ENCODE results near the gene ZBTB7C. TPM values are rescaled to one million over a fixed set of nuclear protein-coding genes. Genes with fewer than 3 reads are reported as not detected.

ZBTB7C gene
- polyA plus RNA-seq, 2 of the 4 experiments (the other 2 are of a cell fraction), result 0.10 to 0.12 TPM

DNA sequence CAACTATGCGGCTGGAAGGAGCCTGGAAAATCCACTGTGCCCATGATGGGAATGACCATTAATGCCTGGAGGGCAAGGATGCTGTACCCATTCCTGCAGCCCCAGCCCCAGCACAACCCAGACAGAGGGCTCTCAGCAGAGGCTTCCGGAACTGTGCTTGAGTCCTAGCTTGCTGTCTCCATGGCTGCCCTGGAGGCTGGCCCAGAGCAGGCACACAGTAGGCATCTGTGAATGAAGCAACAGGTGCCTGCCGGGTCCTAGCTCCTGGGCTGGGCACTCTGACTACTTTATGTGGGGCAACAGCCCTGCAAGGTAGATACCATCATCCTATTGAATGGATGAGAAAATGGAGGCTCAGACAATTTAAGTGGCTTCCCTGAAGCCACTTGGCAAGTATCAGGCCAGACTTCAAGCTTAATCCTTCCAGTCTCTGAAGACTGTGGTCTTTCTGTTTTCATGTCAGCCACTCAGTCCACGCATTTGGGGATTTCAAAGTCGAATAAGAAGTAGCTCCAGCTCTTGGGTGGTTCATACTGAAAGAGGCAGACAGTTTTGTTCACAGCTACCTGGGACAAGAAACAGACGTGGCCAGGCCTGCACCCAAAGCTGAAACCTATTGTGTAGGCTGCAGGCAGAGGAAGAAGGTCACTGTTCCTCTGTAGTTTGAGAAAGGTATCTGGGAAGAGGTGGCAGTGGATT is 237.5 kb downstream of the ZBTB7C start:
- H3K27ac ChIP-seq, result no peak overlapping the region
- H3K4me3 ChIP-seq, result no peak overlapping the region
- H3K4me1 ChIP-seq, result no peaks in the 10 kb centered on the region
- H3K4me2 ChIP-seq, result no peak overlapping the region
- H3K9me3 ChIP-seq, result no peaks in the 10 kb centered on the region
- CTCF ChIA-PET, result interaction anchor here (0.8 to 1.7 kb wide), 3 partner anchors 14 to 141 kb away, joined by 3 to 4 read pairs (median 3); no protein-coding TSS in a partner anchor
- FAIRE-seq, result no peak
- WGBS (ENCODE audit: missing lambda C conversion rate), result 66% methylated on average over 5 of the region's 6 CpGs
- POLR2A ChIA-PET, result no interaction called here
- DNase-seq (ENCODE audit: low read depth in 1 of 2, low spot score in 1 of 2), result no peak
- no peak for ATAC-seq
- TF ChIP-seq NFE2L2 (conservative IDR thresholded peaks at IDR 0.05; ENCODE audit: low read length) (no peak), EHMT2 (IDR thresholded peaks at IDR 0.05; ENCODE audit: low read depth) (no peak), MAZ (IDR thresholded peaks at IDR 0.05; ENCODE audit: borderline replicate concordance, low read depth, low read length) (no peak), CBX8 (IDR thresholded peaks at IDR 0.05) (no peak)

DNA sequence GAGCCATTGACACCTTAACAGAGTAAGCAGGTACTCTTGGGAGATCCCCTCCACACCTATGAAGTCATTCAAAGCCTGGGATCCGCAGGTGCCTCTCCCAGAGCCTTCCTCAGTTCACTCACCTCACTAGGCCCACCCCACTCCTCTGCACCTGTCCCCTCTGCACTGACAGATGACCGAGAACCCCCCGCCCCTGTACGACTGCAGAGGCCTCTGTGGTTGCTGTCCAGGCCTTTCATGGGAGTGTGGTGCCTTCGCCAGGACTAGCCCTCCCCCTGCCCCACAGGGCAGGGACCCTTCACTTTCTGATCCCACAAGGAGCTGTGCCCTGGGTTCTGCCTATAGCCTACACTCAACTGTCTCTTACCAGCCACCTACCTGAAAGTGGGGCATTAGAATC is 238.5 kb downstream of the ZBTB7C start:
- no peaks in the 10 kb centered on the region for H3K9me3 ChIP-seq
- ATAC-seq, result no peak
- no peak for DNase-seq (ENCODE audit: low read depth in 1 of 2, low spot score in 1 of 2)
- H3K4me2 ChIP-seq, result no peak overlapping the region
- H3K4me1 ChIP-seq, result no peaks in the 10 kb centered on the region
- no peak for TF ChIP-seq CEBPB (IDR thresholded peaks at IDR 0.05)
- no peak for TF ChIP-seq POLR2AphosphoS2 (conservative IDR thresholded peaks at IDR 0.05; ENCODE audit: low read length)
- TF ChIP-seq HOXA7 (CRISPR knock-in tag; IDR thresholded peaks at IDR 0.05), result no peak
- TF ChIP-seq, protein P1, sequence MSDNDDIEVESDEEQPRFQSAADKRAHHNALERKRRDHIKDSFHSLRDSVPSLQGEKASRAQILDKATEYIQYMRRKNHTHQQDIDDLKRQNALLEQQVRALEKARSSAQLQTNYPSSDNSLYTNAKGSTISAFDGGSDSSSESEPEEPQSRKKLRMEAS (IDR thresholded peaks at IDR 0.05), result no peak
- TF ChIP-seq, protein P2, sequence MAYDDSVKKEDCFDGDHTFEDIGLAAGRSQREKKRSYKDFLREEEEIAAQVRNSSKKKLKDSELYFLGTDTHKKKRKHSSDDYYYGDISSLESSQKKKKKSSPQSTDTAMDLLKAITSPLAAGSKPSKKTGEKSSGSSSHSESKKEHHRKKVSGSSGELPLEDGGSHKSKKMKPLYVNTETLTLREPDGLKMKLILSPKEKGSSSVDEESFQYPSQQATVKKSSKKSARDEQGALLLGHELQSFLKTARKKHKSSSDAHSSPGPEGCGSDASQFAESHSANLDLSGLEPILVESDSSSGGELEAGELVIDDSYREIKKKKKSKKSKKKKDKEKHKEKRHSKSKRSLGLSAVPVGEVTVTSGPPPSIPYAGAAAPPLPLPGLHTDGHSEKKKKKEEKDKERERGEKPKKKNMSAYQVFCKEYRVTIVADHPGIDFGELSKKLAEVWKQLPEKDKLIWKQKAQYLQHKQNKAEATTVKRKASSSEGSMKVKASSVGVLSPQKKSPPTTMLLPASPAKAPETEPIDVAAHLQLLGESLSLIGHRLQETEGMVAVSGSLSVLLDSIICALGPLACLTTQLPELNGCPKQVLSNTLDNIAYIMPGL (CRISPR knock-in tag; IDR thresholded peaks at IDR 0.05; ENCODE audit: borderline replicate concordance), result no peak
- no peak for TF ChIP-seq GATA3 (IDR thresholded peaks at IDR 0.05; ENCODE audit: borderline replicate concordance)
- TF ChIP-seq ZC3H11A (IDR thresholded peaks at IDR 0.05), result no peak
- TF ChIP-seq BHLHE40 (IDR thresholded peaks at IDR 0.05; ENCODE audit: low read depth, low read length), result no peak
- TF ChIP-seq JUN (IDR thresholded peaks at IDR 0.05), result no peak
- no peak for TF ChIP-seq MAFK (IDR thresholded peaks at IDR 0.05; ENCODE audit: partially characterized antibody)
- TF ChIP-seq MYC (IDR thresholded peaks at IDR 0.05; ENCODE audit: borderline replicate concordance, low read length), result no peak
- no peak for TF ChIP-seq CHD2 (IDR thresholded peaks at IDR 0.05; ENCODE audit: low read length, partially characterized antibody)
- no peak overlapping the region for H3K27ac ChIP-seq
- WGBS (ENCODE audit: missing lambda C conversion rate), result 45% methylated on average over 3 of the region's 5 CpGs
- H3K4me3 ChIP-seq, result no peak overlapping the region
- ChIA-PET POLR2A (no interaction called here), CTCF (no interaction called here)
- no peak for FAIRE-seq

DNA sequence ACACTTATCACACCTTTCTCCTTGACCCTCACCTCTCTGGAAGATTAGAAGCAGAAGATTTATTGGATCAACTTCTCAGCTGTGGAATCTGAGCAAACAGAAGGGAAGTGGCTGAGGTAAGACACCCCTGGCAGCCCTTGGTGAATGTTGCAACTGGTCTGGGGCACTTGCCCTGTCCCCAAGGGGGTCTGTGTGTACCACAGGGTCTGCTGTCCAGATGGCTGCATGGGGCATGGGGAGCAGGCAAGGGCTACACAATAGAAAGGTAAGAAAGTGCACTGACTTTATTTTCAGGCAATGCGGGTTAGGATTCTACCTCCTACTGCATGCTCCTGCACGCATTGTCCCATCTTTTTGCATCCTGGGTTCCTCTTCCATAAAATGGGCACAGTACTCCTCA is 240.3 kb downstream of the ZBTB7C start:
- Histone ChIP-seq H3K27ac (no peak overlapping the region), H3K4me3 (no peak overlapping the region), H3K4me2 (no peak overlapping the region), H3K4me1 (no peaks in the 10 kb centered on the region), H3K9me3 (no peaks in the 10 kb centered on the region)
- 87% methylated on average over 2 of the region's 2 CpGs for WGBS (ENCODE audit: missing lambda C conversion rate)
- TF ChIP-seq FOSB (CRISPR knock-in tag; IDR thresholded peaks at IDR 0.05) (no peak), JUN (IDR thresholded peaks at IDR 0.05) (no peak), EHMT2 (IDR thresholded peaks at IDR 0.05; ENCODE audit: low read depth) (no peak), JUNB (IDR thresholded peaks at IDR 0.05) (no peak), MAFK (IDR thresholded peaks at IDR 0.05; ENCODE audit: partially characterized antibody) (no peak), CBX2 (IDR thresholded peaks at IDR 0.05; ENCODE audit: borderline replicate concordance, low read depth) (no peak), TP53 (CRISPR knock-in tag; IDR thresholded peaks at IDR 0.05) (no peak), NFE2L2 (conservative IDR thresholded peaks at IDR 0.05; ENCODE audit: low read length) (no peak), POLR2A (IDR thresholded peaks at IDR 0.05; ENCODE audit: low read length) (no peak), EP300 (IDR thresholded peaks at IDR 0.05) (no peak), NPAS2 (CRISPR knock-in tag; IDR thresholded peaks at IDR 0.05; ENCODE audit: borderline replicate concordance) (no peak), CBX8 (IDR thresholded peaks at IDR 0.05) (no peak), BHLHE40 (IDR thresholded peaks at IDR 0.05; ENCODE audit: low read depth, low read length) (no peak), CEBPB (IDR thresholded peaks at IDR 0.05) (no peak), CHD4 (IDR thresholded peaks at IDR 0.05; ENCODE audit: borderline replicate concordance) (no peak), NR3C1 (IDR thresholded peaks at IDR 0.05) (no peak), GATA3 (IDR thresholded peaks at IDR 0.05; ENCODE audit: borderline replicate concordance) (no peak)
- TF ChIP-seq, protein P2 (CRISPR knock-in tag; IDR thresholded peaks at IDR 0.05; ENCODE audit: borderline replicate concordance), result no peak
- TF ChIP-seq, protein P3, sequence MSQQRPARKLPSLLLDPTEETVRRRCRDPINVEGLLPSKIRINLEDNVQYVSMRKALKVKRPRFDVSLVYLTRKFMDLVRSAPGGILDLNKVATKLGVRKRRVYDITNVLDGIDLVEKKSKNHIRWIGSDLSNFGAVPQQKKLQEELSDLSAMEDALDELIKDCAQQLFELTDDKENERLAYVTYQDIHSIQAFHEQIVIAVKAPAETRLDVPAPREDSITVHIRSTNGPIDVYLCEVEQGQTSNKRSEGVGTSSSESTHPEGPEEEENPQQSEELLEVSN (IDR thresholded peaks at IDR 0.05; ENCODE audit: borderline replicate concordance, low read depth), result no peak
- TF ChIP-seq, protein P4, sequence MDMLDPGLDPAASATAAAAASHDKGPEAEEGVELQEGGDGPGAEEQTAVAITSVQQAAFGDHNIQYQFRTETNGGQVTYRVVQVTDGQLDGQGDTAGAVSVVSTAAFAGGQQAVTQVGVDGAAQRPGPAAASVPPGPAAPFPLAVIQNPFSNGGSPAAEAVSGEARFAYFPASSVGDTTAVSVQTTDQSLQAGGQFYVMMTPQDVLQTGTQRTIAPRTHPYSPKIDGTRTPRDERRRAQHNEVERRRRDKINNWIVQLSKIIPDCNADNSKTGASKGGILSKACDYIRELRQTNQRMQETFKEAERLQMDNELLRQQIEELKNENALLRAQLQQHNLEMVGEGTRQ (IDR thresholded peaks at IDR 0.05), result no peak
- ChIA-PET CTCF (interaction anchor here (1.4 kb wide), 1 partner anchor 138 kb away, joined by 3 read pairs; no protein-coding TSS in a partner anchor), POLR2A (no interaction called here)
- FAIRE-seq (no peak), ATAC-seq (no peak), DNase-seq (ENCODE audit: low read depth in 1 of 2, low spot score in 1 of 2) (no peak)

Data from A549 (cell line).